AG04449 (cell line): ENCODE measurements around the gene CERKL.

Experiments
- CTCF ChIA-PET: fragments of 350-600 bp; formaldehyde crosslinking; extraction: SDS; loops from one replicate; lab custom pipeline; 2021; ENCODE audit warnings: antibody characterized with exemption; lab: Yijun Ruan, JAX
- POLR2A ChIA-PET: fragments of 400-600, 350-600 bp; formaldehyde crosslinking; extraction: SDS; loops from one replicate; lab custom pipeline; 2020; ENCODE audit warnings: antibody characterized with exemption, inconsistent platforms; lab: Yijun Ruan, JAX
- DNase-seq: peaks from one replicate; pipeline ENCODE4 v3.0.0-alpha.2; 2010; ENCODE audit warnings: low read depth, low spot score
- H3K4me3 ChIP-seq: 2 replicates; pipeline ENCODE4 v1.5.1; 2011; ENCODE audit warnings: low read depth, mild to moderate bottlenecking, control low read depth, low read length
- TF ChIP-seq, protein P1 (sequence below): IDR thresholded peaks from one replicate; pipeline ENCODE4 v1.5.1; 2011; ENCODE audit warnings: mild to moderate bottlenecking, moderate library complexity, low read length, control low read depth, inconsistent platforms; ENCODE audit not compliant: insufficient read depth; ENCODE audit errors: missing control alignments

Gene CERKL

DNA sequence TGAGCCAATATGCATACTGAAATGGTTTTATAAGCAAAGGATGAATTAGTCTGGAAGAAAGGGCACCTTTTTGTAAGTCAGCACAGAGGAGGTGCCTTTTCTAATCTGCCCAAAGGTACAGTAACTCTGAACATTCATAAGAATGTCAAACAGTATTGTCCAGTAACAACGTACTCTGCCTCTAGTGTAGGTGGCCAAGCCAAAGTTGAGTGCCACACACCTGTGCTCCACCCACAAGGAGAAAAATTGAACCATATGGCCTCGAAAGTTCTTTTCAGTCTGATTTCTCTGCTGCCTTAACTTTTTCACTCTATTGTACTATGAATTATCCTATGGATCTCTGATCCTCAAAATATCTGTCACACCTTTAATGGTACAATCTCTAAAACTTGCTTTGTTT lies 86.8 kb downstream of the CERKL start:
- no peak overlapping the region for H3K4me3 ChIP-seq
- CTCF ChIA-PET, result interaction anchor here (4.9 kb wide), 1 partner anchor 145 kb away, joined by 79 read pairs; no protein-coding TSS in a partner anchor
- POLR2A ChIA-PET, result no interaction called here
- TF ChIP-seq, protein P1, sequence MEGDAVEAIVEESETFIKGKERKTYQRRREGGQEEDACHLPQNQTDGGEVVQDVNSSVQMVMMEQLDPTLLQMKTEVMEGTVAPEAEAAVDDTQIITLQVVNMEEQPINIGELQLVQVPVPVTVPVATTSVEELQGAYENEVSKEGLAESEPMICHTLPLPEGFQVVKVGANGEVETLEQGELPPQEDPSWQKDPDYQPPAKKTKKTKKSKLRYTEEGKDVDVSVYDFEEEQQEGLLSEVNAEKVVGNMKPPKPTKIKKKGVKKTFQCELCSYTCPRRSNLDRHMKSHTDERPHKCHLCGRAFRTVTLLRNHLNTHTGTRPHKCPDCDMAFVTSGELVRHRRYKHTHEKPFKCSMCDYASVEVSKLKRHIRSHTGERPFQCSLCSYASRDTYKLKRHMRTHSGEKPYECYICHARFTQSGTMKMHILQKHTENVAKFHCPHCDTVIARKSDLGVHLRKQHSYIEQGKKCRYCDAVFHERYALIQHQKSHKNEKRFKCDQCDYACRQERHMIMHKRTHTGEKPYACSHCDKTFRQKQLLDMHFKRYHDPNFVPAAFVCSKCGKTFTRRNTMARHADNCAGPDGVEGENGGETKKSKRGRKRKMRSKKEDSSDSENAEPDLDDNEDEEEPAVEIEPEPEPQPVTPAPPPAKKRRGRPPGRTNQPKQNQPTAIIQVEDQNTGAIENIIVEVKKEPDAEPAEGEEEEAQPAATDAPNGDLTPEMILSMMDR, result no peak
- DNase-seq, result no peak

DNA sequence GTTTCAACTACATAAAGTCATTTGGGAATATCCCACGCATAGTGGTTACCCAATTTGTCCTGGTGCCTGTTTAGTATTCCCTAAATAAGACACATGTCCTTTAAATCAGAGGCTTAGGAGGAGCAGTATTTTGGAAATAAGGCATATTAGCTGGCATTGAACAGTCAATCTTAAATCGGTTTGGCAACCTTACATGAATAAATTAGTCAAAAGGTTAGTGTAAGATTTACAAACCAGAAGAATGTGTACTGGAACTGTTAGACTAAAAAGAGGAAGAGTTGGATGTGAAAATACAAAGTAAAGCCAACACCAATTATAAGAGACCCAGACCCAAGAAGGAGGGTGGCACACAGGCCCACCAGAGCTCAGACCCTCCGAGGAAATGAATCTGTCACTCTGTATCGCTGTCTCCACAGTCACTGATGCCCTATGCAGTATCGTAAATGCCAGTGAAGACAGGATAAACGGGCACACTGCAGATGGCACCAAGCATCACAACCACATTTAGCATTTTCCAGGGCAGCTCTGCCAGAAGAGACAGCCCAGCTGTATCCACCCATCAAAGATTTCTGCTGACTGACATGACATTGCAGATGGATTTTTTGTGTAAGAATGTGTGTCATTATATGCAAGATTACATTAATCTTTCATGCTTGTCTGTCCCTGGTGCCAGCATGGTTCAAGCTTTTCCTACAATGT lies 90.4 kb downstream of the CERKL start:
- DNase-seq, result no peak
- H3K4me3 ChIP-seq, result no peak overlapping the region
- TF ChIP-seq, protein P1, result no peak
- CTCF ChIA-PET, result interaction anchor here (0.8 to 1.7 kb wide), 4 partner anchors 11 to 461 kb away, joined by 3 to 6 read pairs (median 4); no protein-coding TSS in a partner anchor
- POLR2A ChIA-PET, result no interaction called here

- ChIA-PET POLR2A (no interaction called here), CTCF (interaction anchor here (0.7 kb wide), 1 partner anchor 10 kb away, joined by 6 read pairs; no protein-coding TSS in a partner anchor)
- TF ChIP-seq, protein P1, result no peak
- DNase-seq, result no peak
- no peak overlapping the region for H3K4me3 ChIP-seq
Observed at GRCh38 chr2:181563101-181563692, 93.7 kb downstream of the CERKL start.

- CTCF ChIA-PET, result interaction anchor here (0.8 to 3.0 kb wide), 3 partner anchors 10 to 1433 kb away, joined by 3 to 11 read pairs (median 3); no protein-coding TSS in a partner anchor
- no peak overlapping the region for H3K4me3 ChIP-seq
- TF ChIP-seq, protein P1, result no peak
- POLR2A ChIA-PET, result no interaction called here
- DNase-seq, result no peak
Observed at GRCh38 chr2:181558371-181558770, 98.5 kb downstream of the CERKL start.

DNA sequence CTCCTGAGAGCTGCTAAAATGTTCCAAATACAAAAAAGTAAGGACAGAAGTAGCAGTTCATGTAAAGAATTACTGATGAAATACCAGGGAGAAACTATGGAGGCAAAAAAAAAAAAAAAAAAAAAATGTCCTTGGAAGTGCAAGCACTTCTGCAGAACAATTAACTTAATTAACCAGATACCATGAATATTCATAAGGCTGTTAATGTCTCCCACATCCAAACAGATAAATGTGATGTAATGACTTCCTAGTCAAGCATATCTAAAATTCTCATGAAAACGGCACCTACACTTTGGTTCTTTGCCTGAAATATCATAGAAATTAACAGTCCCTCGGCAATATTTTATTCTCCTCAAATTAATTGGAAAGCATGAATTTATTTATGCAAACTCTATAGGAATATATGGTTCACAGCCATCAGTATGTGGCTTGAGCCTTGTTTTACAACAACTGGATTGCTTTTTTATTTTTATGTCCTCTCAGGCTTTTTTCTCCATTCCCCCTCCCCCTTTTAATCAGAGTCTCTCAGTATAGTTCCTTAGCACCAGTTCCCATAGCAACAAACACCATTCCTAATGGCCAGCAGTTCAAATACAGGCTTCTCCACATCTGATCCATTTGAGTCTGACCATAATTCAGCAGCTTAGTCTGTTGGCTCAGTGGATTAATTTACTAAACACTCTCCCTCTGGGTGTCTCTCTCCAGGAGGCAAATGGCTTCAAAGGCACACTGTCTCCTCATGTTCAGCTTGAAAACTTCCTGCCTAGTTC lies 102.7 kb downstream of the CERKL start:
- ChIA-PET POLR2A (no interaction called here), CTCF (no interaction called here)
- TF ChIP-seq, protein P1, result no peak
- no peak overlapping the region for H3K4me3 ChIP-seq
- DNase-seq, result no peak
